HFFc6 (cell line): Measurements from ENCODE around the gene MYH10. TPM values are rescaled to one million over a fixed set of nuclear protein-coding genes. Genes with fewer than 3 reads are reported as not detected.
A peak's percentile ranks its signal among the peaks of the same experiment; 100 is the strongest.

Source experiments
- DNase-seq: peaks from one replicate; pipeline ENCODE4 v3.0.0-alpha.2; 2018
- H3K27ac Mint-ChIP-seq: 2 replicates; pipeline ENCODE4 v1.8.0; 2020; ENCODE audit warnings: mild to moderate bottlenecking, mixed read lengths
- H3K27me3 Mint-ChIP-seq: 2 replicates; pipeline ENCODE4 v1.8.0; 2021; ENCODE audit warnings: mild to moderate bottlenecking, moderate library complexity, mixed read lengths; ENCODE audit not compliant: insufficient read depth
- H3K36me3 Mint-ChIP-seq: 2 replicates; pipeline ENCODE4 v1.8.0; 2021; ENCODE audit warnings: low read depth, mixed read lengths
- H3K4me1 Mint-ChIP-seq: 2 replicates; pipeline ENCODE4 v1.8.0; 2020; ENCODE audit warnings: low read depth, mixed read lengths
- H3K4me3 Mint-ChIP-seq: 2 replicates; pipeline ENCODE4 v1.8.0; 2020; ENCODE audit warnings: mild to moderate bottlenecking, moderate library complexity, mixed read lengths
- H3K9me3 Mint-ChIP-seq: 2 replicates; pipeline ENCODE4 v1.8.0; 2020; ENCODE audit warnings: mild to moderate bottlenecking, mixed read lengths
- CTCF ChIP-seq: fragments of 200-600 bp; sonication (generic); IDR thresholded peaks from 2 replicates; pipeline ENCODE4 v1.5.0; 2021; ENCODE audit warnings: antibody characterized with exemption, mild to moderate bottlenecking
- total RNA-seq, 6 experiments: library from RNA; stranded (reverse); fragmentation: NEBNext Ultra II Directional; extraction: Animal tissue kit (Norgen Biotek cat#: 25700); gene quantifications; 2 replicates in 1 of 6; 3 replicates in 5 of 6; pipeline ENCODE4 v1.2.3, GENCODE V29; 2021

Gene MYH10
- total RNA-seq, 6 experiments from 2014 or later, result 54.0 to 63.3 (median 58.3) TPM

DNA sequence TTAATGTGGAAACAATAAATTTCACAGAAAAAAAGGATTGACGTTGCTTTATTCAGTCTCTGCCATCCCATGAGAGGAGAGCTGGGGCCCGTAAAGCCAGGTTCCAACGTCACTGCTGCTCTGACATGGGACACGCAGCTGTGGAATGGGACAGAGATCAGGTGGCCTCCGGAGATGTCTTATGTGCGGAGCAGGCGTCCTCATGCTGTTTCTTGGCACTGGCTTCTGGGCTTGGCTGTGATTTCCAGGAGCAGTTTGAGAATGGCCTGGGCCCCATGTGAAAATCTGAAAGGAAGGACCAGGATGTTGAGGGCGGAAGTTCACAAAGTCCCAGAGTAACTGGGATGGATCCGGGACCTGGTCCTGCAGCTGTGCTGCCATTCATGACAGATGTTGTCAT is 162.4 kb downstream of the MYH10 start:
- peaks cover 2% of the 10 kb centered on the region for H3K27me3 Mint-ChIP-seq
- H3K36me3 Mint-ChIP-seq, result peaks cover 21% of the 10 kb centered on the region
- no peak for TF ChIP-seq CTCF
- no peaks in the 10 kb centered on the region for H3K9me3 Mint-ChIP-seq
- peak overlapping the region; percentile 46; the same call in 1 of the 2 replicates for H3K27ac Mint-ChIP-seq
- H3K4me3 Mint-ChIP-seq, result no peak overlapping the region
- no peak for DNase-seq
- peaks cover 32% of the 10 kb centered on the region for H3K4me1 Mint-ChIP-seq

DNA sequence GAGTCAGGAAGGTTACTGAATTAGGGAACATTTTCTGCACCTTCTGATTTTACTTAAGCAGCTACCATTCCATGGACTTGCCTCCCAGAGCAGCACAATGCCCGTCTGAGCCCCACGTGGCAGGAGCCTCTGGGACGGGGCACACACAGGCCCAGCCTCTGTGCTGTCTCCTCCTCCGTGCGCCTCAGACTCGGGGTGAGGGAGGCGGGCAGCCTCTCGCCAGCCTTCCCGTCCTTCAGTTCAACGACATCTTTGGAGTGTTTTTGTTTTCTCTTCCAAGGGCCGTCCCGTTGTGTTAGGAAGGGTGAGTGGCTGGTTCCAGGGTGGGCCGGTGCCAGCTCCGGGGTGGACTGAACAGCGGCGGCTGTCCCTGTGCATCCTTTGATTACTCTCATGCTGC is 163.0 kb downstream of the MYH10 start:
- Mint-ChIP-seq H3K27me3 (peaks cover 2% of the 10 kb centered on the region), H3K36me3 (peaks cover 21% of the 10 kb centered on the region), H3K4me1 (peaks cover 38% of the 10 kb centered on the region), H3K27ac (no peak overlapping the region; the same call in 1 of the 2 replicates), H3K4me3 (no peak overlapping the region), H3K9me3 (no peaks in the 10 kb centered on the region)
- DNase-seq, result no peak
- TF ChIP-seq CTCF, result no peak

DNA sequence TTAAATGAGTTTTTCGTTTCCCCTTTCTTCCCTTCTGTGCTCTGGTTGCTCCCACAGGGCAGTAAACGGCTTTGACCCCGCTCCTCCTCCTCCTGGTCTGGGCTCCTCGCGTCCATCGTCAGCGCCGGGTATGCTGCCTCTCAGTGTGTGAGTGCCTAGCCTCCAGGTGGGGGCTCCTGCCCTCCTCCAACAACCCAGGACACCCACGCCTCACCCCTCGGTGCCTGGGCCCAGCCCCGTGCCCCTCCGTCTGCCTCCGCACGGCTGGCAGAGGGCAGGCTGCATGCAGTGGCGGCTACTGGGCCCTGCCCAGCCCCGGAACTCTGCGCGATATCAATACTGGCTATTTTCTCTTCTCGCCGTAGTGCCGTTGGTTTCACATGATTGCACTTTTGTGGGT is 163.7 kb downstream of the MYH10 start:
- H3K4me1 Mint-ChIP-seq, result peaks cover 43% of the 10 kb centered on the region
- H3K27ac Mint-ChIP-seq, result peak overlapping the region; percentile 65; the same call in 1 of the 2 replicates
- peaks cover 21% of the 10 kb centered on the region for H3K36me3 Mint-ChIP-seq
- TF ChIP-seq CTCF, result no peak
- no peak overlapping the region for H3K4me3 Mint-ChIP-seq
- peaks cover 2% of the 10 kb centered on the region for H3K27me3 Mint-ChIP-seq
- DNase-seq, result no peak
- no peaks in the 10 kb centered on the region for H3K9me3 Mint-ChIP-seq

GRCh38 chr17:8466456-8466855 is 164.1 kb downstream of the MYH10 start:
- H3K9me3 Mint-ChIP-seq, result no peaks in the 10 kb centered on the region
- peaks cover 20% of the 10 kb centered on the region for H3K36me3 Mint-ChIP-seq
- peak; percentile 51 for DNase-seq
- H3K4me3 Mint-ChIP-seq, result no peak overlapping the region
- TF ChIP-seq CTCF, result no peak
- peaks cover 47% of the 10 kb centered on the region for H3K4me1 Mint-ChIP-seq
- H3K27me3 Mint-ChIP-seq, result peaks cover 2% of the 10 kb centered on the region
- peak overlapping the region; percentile 65; the same call in 1 of the 2 replicates for H3K27ac Mint-ChIP-seq

GRCh38 chr17:8465759-8466158 is 164.8 kb downstream of the MYH10 start:
- TF ChIP-seq CTCF, result no peak
- peaks cover 17% of the 10 kb centered on the region for H3K36me3 Mint-ChIP-seq
- H3K4me3 Mint-ChIP-seq, result no peak overlapping the region
- peak overlapping the region; percentile 38 for H3K27ac Mint-ChIP-seq
- no peak for DNase-seq
- H3K27me3 Mint-ChIP-seq, result peaks cover 2% of the 10 kb centered on the region
- H3K9me3 Mint-ChIP-seq, result no peaks in the 10 kb centered on the region
- H3K4me1 Mint-ChIP-seq, result peaks cover 48% of the 10 kb centered on the region

GRCh38 chr17:8465356-8465755 is 165.2 kb downstream of the MYH10 start:
- Mint-ChIP-seq H3K9me3 (no peaks in the 10 kb centered on the region), H3K27ac (peak overlapping the region; percentile 38), H3K27me3 (peaks cover 2% of the 10 kb centered on the region), H3K4me3 (no peak overlapping the region), H3K4me1 (peaks cover 48% of the 10 kb centered on the region), H3K36me3 (peaks cover 17% of the 10 kb centered on the region)
- no peak for TF ChIP-seq CTCF
- DNase-seq, result no peak
